OCI-LY3 (cell line): ENCODE results near the gene HECTD4.

Experiments
- CTCF ChIP-seq: fragments of 200-600, 300-600 bp; sonication (generic); IDR thresholded peaks from 2 replicates; pipeline ENCODE4 v1.5.1; 2014; ENCODE audit warnings: antibody characterized with exemption, low read length, low read depth
- EZH2phosphoT487 ChIP-seq: fragments of 200-600 bp; shearing (Covaris generic); IDR thresholded peaks from 2 replicates; pipeline ENCODE4 v1.6.1; 2018; ENCODE audit warnings: antibody characterized with exemption, mixed run types, low read depth

GRCh38 chr12:112352921-112353320, 29.3 kb downstream of the HECTD4 start:
- TF ChIP-seq CTCF, result no peak
- TF ChIP-seq EZH2phosphoT487, result no peak
